Right atrium auricular region (tissue), 2 donors: Measurements from ENCODE around the gene ANKRD13D. TPM values are rescaled to one million over a fixed set of nuclear protein-coding genes. Genes with fewer than 3 reads are reported as not detected.
A peak's percentile ranks its signal among the peaks of the same experiment; 100 is the strongest.

Experiments
- DNase-seq: peaks from one replicate; pipeline ENCODE4 v3.0.0-alpha.2; 2019; ENCODE audit warnings: low spot score
- H3K27ac ChIP-seq, 2 donors: fragments of 200-600 bp; sonication (generic); 1 replicate in 1 of 2; 2 replicates in 1 of 2; pipeline ENCODE4 v1.5.1; 2016 to 2019
- H3K27me3 ChIP-seq, 2 donors: fragments of 200-600 bp; sonication (generic); one replicate each; pipeline versions ENCODE4 v1.5.1 to v1.6.0; 2017 to 2019
- H3K36me3 ChIP-seq: fragments of 200-600 bp; sonication (generic); one replicate; pipeline ENCODE4 v1.5.1; 2016
- H3K4me1 ChIP-seq, 2 donors: fragments of 200-600 bp; sonication (generic); one replicate each; pipeline versions ENCODE4 v1.5.1 to v1.6.0; 2017 to 2019
- H3K4me3 ChIP-seq, 2 donors: fragments of 200-600 bp; sonication (generic); 1 replicate in 1 of 2; 2 replicates in 1 of 2; pipeline ENCODE4 v1.5.1; 2017 to 2019; ENCODE audit warnings: mild to moderate bottlenecking in 1 of 2, moderate library complexity in 1 of 2
- H3K9me3 ChIP-seq, 2 donors: fragments of 200-600 bp; sonication (generic); one replicate each; pipeline ENCODE4 v1.5.1; 2019
- CTCF ChIP-seq, 2 donors: fragments of 200-600 bp; sonication (generic); IDR thresholded peaks; one replicate each; pipeline ENCODE4 v1.5.1; 2019; ENCODE audit warnings: antibody characterized with exemption in 2 of 2
- total RNA-seq, 2 donors: library from RNA; depleted of rRNA; stranded (reverse); fragments of >200 nt; gene quantifications; one replicate each; pipeline ENCODE4 v1.1.0, GENCODE V29; 2016

The ANKRD13D gene
- total RNA-seq, 2 donors from 2014 or later, result 14.1 to 14.9 TPM

- no peaks in the 10 kb centered on the region for H3K9me3 ChIP-seq
- DNase-seq, result peak; percentile 94
- peak overlapping the region; percentile 80 to 87 for H3K4me3 ChIP-seq
- peaks cover 47% of the 10 kb centered on the region for H3K36me3 ChIP-seq
- no peaks in the 10 kb centered on the region for H3K27me3 ChIP-seq
- H3K27ac ChIP-seq, result peak overlapping the region; percentile 90 to 92
- peak in 1 of 2 donors; percentile 66 for TF ChIP-seq CTCF (IDR thresholded peaks at IDR 0.05)
- H3K4me1 ChIP-seq, result peaks cover 0 to 39% of the 10 kb centered on the region in 2 donors
Measured at GRCh38 chr11:67288452-67289225, 464 bp upstream of the ANKRD13D start.

- DNase-seq, result no peak
- Histone ChIP-seq H3K27me3 (no peaks in the 10 kb centered on the region), H3K4me1 (peaks cover 0 to 39% of the 10 kb centered on the region in 2 donors), H3K27ac (peak overlapping the region; percentile 81 to 92), H3K36me3 (peaks cover 37% of the 10 kb centered on the region), H3K4me3 (peak overlapping the region; percentile 80 to 87), H3K9me3 (no peaks in the 10 kb centered on the region)
- TF ChIP-seq CTCF (IDR thresholded peaks at IDR 0.05), result no peak
Measured at GRCh38 chr11:67289651-67290479, 762 bp downstream of the ANKRD13D start.

GRCh38 chr11:67290801-67291200 is 1.7 kb downstream of the ANKRD13D start:
- Histone ChIP-seq H3K27ac (peak overlapping the region; percentile 39 to 92), H3K27me3 (no peaks in the 10 kb centered on the region), H3K9me3 (peaks cover under 1 to 5% of the 10 kb centered on the region in 2 donors), H3K36me3 (peaks cover 27% of the 10 kb centered on the region), H3K4me1 (peaks cover 0 to 39% of the 10 kb centered on the region in 2 donors), H3K4me3 (no peak overlapping the region)
- no peak for DNase-seq
- TF ChIP-seq CTCF (IDR thresholded peaks at IDR 0.05), result no peak

GRCh38 chr11:67291481-67292381 is 2.6 kb downstream of the ANKRD13D start:
- no peak overlapping the region for H3K4me3 ChIP-seq
- H3K27ac ChIP-seq, result no peak overlapping the region
- no peak for DNase-seq
- H3K36me3 ChIP-seq, result peaks cover 21% of the 10 kb centered on the region
- no peak for TF ChIP-seq CTCF (IDR thresholded peaks at IDR 0.05)
- H3K27me3 ChIP-seq, result no peaks in the 10 kb centered on the region
- H3K4me1 ChIP-seq, result peaks cover 0 to 35% of the 10 kb centered on the region in 2 donors
- peaks cover 4 to 8% of the 10 kb centered on the region in 2 donors for H3K9me3 ChIP-seq

GRCh38 chr11:67292671-67293070 is 3.6 kb downstream of the ANKRD13D start:
- Histone ChIP-seq H3K27ac (no peak overlapping the region), H3K36me3 (peaks cover 24% of the 10 kb centered on the region)

More at GRCh38 chr11:67292671-67293070, 3.6 kb downstream of the ANKRD13D start:
- Histone ChIP-seq H3K9me3 (peaks cover 4 to 8% of the 10 kb centered on the region in 2 donors), H3K27me3 (no peaks in the 10 kb centered on the region), H3K4me1 (peaks cover 0 to 26% of the 10 kb centered on the region in 2 donors), H3K4me3 (no peak overlapping the region)
- DNase-seq, result no peak
- no peak for TF ChIP-seq CTCF (IDR thresholded peaks at IDR 0.05)
